Brain pericyte (primary cell): ENCODE results near the gene SHC3.
A peak's percentile ranks its signal among the peaks of the same experiment; 100 is the strongest.

Experiments
- DNase-seq: peaks from one replicate; pipeline ENCODE4 v3.0.0-alpha.2; 2012; ENCODE audit warnings: low read depth, low spot score

Gene SHC3

GRCh38 chr9:89154651-89155336 is 23.8 kb downstream of the SHC3 start:
- DNase-seq, result no peak

DNA sequence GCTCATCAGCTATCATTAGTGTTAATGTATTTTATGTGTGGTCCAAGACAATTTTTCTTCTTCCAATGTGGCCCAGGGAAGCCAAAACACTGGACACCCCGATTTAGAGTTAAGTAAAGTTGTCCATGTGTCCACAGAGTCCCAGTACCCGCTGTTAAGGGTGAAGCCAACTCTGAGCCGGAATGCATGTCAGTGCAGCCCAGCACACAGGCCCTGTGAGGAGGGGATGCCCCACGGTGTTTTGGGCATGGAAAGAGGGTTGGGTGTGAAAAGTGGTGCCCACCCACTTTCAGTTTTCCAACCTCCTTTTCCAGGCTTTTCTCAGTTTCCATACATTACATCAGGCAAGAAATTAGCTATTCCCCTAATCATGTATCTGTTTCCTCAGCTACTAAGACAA is 24.4 kb downstream of the SHC3 start:
- DNase-seq, result no peak

DNA sequence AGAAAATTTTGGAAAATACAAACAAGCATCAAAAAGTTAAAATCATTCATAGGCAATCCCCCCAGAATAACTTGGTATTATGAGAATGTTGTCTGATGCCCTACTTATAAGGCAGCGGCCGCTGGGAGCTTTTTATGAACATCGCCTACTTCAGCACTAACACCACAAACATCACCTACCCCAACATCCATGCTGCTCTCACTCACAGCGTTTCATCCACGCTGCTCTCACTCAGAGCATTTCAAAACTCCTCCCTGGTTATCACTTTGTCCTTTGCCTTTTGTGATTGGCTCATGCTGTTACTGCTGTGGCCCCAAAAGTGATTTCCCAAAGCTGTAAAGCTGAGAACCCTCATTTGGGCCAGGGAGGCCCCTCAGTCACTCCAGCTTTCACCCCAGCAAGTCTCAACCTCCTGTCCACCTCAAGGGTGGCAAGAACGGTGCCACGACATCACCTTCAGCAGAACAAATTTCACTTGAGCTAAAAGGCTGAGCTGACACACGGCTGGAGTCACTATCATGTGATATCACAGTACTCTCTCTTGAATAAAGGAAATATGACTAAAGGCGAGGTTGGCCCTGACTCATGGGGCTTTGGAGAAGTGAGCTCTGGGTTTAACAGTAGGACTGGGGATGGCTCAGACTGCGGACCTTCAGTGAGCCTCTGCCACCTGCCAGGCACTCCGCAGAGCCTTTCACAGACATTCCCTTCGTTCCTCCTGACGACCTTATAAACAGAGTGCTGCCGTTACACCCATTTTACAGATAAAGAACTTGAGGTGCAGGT is 25.2 kb downstream of the SHC3 start:
- DNase-seq, result no peak

GRCh38 chr9:89149726-89150125 is 28.9 kb downstream of the SHC3 start:
- no peak for DNase-seq

- no peak for DNase-seq
Measured at GRCh38 chr9:89145097-89145496, 33.5 kb downstream of the SHC3 start.

DNA sequence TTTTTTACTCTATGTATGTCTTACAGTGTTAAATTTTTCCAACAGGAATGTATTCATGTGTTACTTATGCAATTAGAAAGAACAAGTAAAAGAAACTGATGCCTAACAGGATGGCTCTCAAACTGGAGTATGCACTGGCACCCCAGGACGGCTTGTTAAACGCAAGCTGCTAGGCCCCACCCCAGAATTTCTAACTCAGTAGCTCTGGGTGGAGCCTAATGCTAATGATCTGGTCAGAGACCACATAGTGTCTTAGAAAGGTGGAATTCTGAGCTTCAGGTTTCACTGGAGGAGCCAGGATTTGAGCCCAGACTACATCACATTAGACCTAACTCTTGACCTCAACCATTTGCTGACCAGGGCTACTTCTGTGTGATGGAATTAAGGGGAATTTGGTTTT is 34.4 kb downstream of the SHC3 start:
- DNase-seq, result no peak

- no peak for DNase-seq
Measured at GRCh38 chr9:89143266-89143665, 35.4 kb downstream of the SHC3 start.

DNA sequence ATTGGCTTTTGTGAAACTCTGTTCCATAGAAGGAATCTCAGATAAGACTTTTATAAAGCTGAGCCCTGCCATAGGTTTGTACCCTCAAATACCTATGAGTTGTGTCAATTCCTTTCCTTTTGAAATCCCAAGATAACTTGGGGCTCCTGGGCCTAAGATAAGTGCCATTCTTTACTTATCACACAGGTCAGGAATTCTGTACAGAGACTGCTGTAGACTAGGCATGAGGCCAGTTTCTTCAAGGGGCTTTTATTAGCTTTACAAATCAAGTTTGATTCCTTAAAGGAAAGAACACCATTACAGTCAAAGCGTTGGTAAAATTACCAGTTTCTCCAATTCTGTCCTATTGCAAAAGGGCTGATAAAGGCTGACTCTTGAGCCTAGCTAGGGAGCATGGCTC is 39.2 kb downstream of the SHC3 start:
- no peak for DNase-seq

DNA sequence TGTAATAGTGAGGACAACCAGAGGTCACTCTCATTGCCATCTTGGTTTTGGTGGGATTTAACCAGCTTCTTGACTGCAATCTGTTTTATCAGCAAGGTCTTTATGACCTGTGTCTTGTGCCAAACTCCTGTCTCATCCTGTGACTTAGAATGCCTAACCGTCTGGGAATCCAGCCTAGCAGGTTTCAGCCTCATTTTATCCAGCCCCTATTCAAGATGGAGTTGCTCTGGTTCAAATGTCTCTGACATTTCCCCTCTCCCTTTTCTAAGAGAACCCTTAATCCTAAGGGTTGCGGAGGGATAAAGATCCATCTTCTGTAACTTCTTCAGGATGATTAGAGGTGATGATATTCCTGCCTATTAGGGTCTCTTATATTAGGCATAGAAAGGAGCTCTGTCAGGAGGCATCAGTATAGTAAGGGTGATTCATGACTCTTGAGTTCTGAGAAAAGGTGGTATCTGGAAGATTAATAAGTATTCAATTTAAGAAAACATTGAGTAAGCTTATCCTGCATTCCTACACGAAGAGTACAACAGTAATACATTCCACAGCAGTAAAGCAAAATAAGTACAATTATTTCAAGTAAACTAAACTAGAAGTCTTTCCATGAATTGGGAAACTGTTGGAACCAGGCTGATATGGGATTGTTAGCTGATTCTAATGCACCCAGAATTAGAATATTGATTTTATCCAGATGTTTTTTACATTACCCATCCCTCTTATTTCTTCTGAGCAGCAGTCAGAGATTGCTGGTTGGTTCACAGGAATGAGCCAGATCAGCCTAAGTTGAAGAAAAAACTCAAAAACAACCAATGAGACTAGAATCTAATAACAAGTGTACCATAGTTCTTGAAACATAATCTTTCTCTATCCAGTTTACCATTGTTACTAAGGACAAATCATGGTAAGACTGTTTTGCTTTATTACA is 39.9 kb downstream of the SHC3 start:
- no peak for DNase-seq

GRCh38 chr9:89137542-89138462 is 40.8 kb downstream of the SHC3 start:
- peak; percentile 25 for DNase-seq

- no peak for DNase-seq
Measured at GRCh38 chr9:89135591-89136166, 42.9 kb downstream of the SHC3 start.

DNA sequence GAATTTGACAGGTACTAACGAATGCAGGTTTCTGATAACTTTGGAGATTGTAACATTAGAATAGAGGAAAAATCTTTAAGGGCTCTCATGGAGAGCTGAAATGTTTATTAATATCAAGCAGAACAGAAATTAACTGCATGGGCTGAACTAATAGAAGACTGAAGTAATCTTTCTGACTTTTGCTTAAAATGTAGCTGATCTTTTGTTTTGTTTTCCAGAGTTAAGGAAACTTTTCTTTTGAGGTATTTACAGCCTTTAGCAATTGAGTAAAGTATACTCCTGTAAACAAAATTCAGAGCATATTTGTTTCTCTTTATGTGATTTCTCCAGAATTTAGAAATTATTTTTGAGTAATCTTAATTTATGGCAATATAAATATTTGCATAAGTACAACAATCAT is 43.9 kb downstream of the SHC3 start:
- no peak for DNase-seq

DNA sequence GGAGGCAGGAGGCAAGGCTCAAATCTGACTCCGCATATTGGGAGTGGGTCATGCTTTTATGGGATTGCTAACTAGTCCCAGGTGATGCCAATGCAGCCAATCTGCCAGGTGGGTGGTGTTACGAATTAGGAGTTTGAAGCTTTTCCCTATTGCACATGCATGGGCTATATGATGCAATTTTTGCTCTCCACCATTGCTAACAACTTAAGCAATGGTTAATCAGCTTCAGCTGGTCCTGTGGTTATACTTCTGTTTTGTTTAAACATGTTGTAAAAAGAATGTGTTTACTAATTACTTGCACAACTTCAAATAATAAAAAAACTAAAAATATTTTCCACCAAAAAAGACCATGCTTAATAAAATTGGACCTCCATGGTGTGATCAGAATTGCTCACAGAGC is 55.7 kb downstream of the SHC3 start:
- no peak for DNase-seq

DNA sequence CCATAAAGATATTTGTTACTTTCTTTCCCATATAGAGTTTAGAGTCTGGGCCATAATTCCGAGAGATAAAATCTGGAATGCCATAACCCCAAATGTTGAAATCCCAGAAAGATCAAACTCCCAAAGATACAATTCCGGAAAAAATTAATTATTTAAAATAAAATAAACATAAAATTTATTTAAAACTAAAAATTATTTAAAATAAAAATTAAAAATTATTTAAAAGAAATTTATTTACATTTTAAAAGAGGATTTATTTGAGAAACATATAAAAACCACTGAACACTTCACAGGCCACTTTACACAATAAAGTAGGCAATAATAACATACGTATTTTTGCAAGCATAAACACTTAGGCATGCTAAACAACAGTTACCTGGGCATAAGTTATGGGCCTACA is 57.9 kb downstream of the SHC3 start:
- DNase-seq, result no peak

- DNase-seq, result no peak
Measured at GRCh38 chr9:89116805-89117192, 61.8 kb downstream of the SHC3 start.

- DNase-seq, result no peak
Measured at GRCh38 chr9:89116064-89116804, 62.4 kb downstream of the SHC3 start.

- DNase-seq, result no peak
Measured at GRCh38 chr9:89115426-89115825, 63.2 kb downstream of the SHC3 start.

- DNase-seq, result no peak
Measured at GRCh38 chr9:89114741-89115140, 63.9 kb downstream of the SHC3 start.

DNA sequence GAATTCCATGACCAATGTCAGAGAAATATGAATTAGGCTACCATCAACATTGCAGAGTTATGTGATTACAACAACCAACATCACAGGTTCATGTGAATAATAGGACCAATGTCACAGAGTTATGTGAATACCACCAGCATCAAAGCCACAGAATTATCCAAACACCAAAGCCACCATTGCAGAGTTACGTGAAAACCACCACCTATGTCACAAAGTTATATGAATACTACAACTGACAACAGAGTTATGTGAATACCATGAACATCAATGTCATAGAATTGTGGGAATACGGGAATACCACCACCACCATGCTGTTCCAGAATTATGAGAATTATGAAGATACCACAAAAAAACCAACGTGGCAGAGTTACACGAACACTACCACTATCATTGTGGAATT is 64.8 kb downstream of the SHC3 start:
- no peak for DNase-seq

- no peak for DNase-seq
Measured at GRCh38 chr9:89112243-89112642, 66.4 kb downstream of the SHC3 start.
